K562 (cell line): ENCODE data around the gene EMC9. TPM values are rescaled to one million over a fixed set of nuclear protein-coding genes. Genes with fewer than 3 reads are reported as not detected.

Source experiments
- CEBPZ ChIP-seq: fragments of 150-350 bp; IDR thresholded peaks from 2 replicates; pipeline ENCODE4 v1.6.1; 2014; ENCODE audit warnings: low read depth, mild to moderate bottlenecking, low read length, borderline replicate concordance
- CHD1 ChIP-seq: fragments of 200-600 bp; sonication (generic); IDR thresholded peaks from one replicate; pipeline ENCODE4 v1.6.1; 2012; ENCODE audit warnings: mild to moderate bottlenecking, moderate library complexity, low read length, inconsistent platforms
- CREM ChIP-seq: IDR thresholded peaks from 2 replicates; pipeline ENCODE4 v1.6.1; 2014; ENCODE audit warnings: antibody characterized with exemption, low read depth
- EGR1 ChIP-seq: fragments of 450-650 bp; conservative IDR thresholded peaks from 2 replicates; pipeline ENCODE4 v1.6.1; 2017; ENCODE audit warnings: mild to moderate bottlenecking
- ETS1 ChIP-seq: conservative IDR thresholded peaks from 2 replicates; pipeline ENCODE4 v1.6.1; 2011; ENCODE audit warnings: low read depth, mild to moderate bottlenecking, low read length; ENCODE audit not compliant: control insufficient read depth
- ETV5 ChIP-seq: sonication (generic); formaldehyde crosslinking; IDR thresholded peaks from 2 replicates; pipeline ENCODE4 v1.4.0; 2020; ENCODE audit warnings: low read depth, mild to moderate bottlenecking, missing genetic modification reagents
- FOXJ2 ChIP-seq: fragments of 200-800 bp; sonication (Bioruptor generic); IDR thresholded peaks from 2 replicates; pipeline ENCODE4 v1.6.1; 2016; ENCODE audit warnings: missing genetic modification characterization, missing compliant biosample characterization
- FOXM1 ChIP-seq, 2 experiments: fragments of 450-650 bp in 1 of 2; sonication (generic) in 1 of 2; formaldehyde crosslinking in 1 of 2; IDR thresholded peaks; 2 replicates each; pipeline versions ENCODE4 v1.6.1 to v1.9.0; 2017 to 2022; ENCODE audit warnings: low read depth in 2 of 2, mild to moderate bottlenecking in 2 of 2, missing genetic modification reagents in 1 of 2, moderate library complexity in 1 of 2
- MLX ChIP-seq, 2 experiments: fragments of 450-650 bp in 1 of 2; sonication (generic) in 1 of 2; formaldehyde crosslinking; conservative IDR thresholded peaks; 2 replicates each; pipeline versions ENCODE4 v1.4.0 to v1.8.1; 2020 to 2022; ENCODE audit warnings: mild to moderate bottlenecking in 1 of 2, missing genetic modification reagents in 1 of 2
- PKNOX1 ChIP-seq: fragments of 450-650 bp; IDR thresholded peaks from 2 replicates; pipeline ENCODE4 v1.6.1; 2016
- RBM22 ChIP-seq: fragments of 200-400 bp; formaldehyde crosslinking; IDR thresholded peaks from 2 replicates; pipeline ENCODE4 v1.6.1; 2018; ENCODE audit warnings: low read length, low read depth; ENCODE audit not compliant: poor library complexity, severe bottlenecking
- RFX1 ChIP-seq: fragments of 450-650 bp; IDR thresholded peaks from 2 replicates; pipeline ENCODE4 v1.6.1; 2016; ENCODE audit warnings: mild to moderate bottlenecking, moderate library complexity
- SMC3 ChIP-seq: conservative IDR thresholded peaks from 2 replicates; pipeline ENCODE4 v1.6.1; 2011; ENCODE audit warnings: low read depth, low read length, improper control_type of control experiment; ENCODE audit not compliant: insufficient read depth
- SPI1 ChIP-seq: IDR thresholded peaks from 2 replicates; pipeline ENCODE4 v1.6.1; 2011; ENCODE audit warnings: low read depth, low read length, control low read depth, borderline replicate concordance
- ZBTB9 ChIP-seq: fragments of 450-650 bp; formaldehyde crosslinking; IDR thresholded peaks from 2 replicates; pipeline ENCODE4 v1.4.0; 2020; ENCODE audit warnings: mild to moderate bottlenecking, moderate library complexity
- ZNF395 ChIP-seq: fragments of 200-800 bp; sonication (Bioruptor generic); IDR thresholded peaks from 2 replicates; pipeline ENCODE4 v1.6.1; 2017; ENCODE audit warnings: missing genetic modification characterization, missing compliant biosample characterization
- polyA plus RNA-seq, 8 experiments: library from polyadenylated mRNA; depleted of rRNA in 4 of 8; stranded (reverse) in 5 of 8; unstranded in 3 of 8; fragments of >200 nt; fragmentation: Nextera tagmentation in 2 of 8; fragmentation: Illumina TruSeq in 1 of 8; extraction: Ambion mirVana in 2 of 8; extraction: Trizol in 1 of 8; gene quantifications; 2 replicates each; pipeline versions ENCODE4 v1.2.1 to v1.2.3, GENCODE V29; 2011 to 2014; ENCODE audit warnings: inconsistent platforms in 1 of 8, missing spikeins in 1 of 8
- total RNA-seq, 7 experiments: library from RNA; depleted of rRNA in 6 of 7; stranded (reverse); fragments of >200 nt in 6 of 7; fragmentation: Illumina TruSeq in 2 of 7; extraction: Trizol in 2 of 7; gene quantifications; 2 replicates each; pipeline versions ENCODE4 v1.2.1 to v1.2.3, GENCODE V29; 2011 to 2021; ENCODE audit warnings: low replicate concordance in 1 of 7

The EMC9 gene
- total and polyA plus RNA-seq, 9 of the 15 experiments (the other 6 are each of a cell fraction or from before 2014, with no cell fraction given) = 3.1 to 13.2 (median 7.8) TPM

GRCh38 chr14:24141097-24141880 lies at the start of gene EMC9 (continued):
- TF ChIP-seq ETS1 = peak; percentile 70; the same call in 1 of the 2 replicates
- TF ChIP-seq CHD1 = no peak
- TF ChIP-seq FOXM1 (IDR thresholded peaks at IDR 0.05; ENCODE audit: low read depth) = peak; percentile 87
- TF ChIP-seq FOXM1 (CRISPR knock-in tag; IDR thresholded peaks at IDR 0.05; ENCODE audit: low read depth) = no peak
- no peak for TF ChIP-seq ZNF395 (CRISPR knock-in tag)
- TF ChIP-seq RFX1 = peak; percentile 30; the same call in 1 of the 2 replicates
- peak; percentile 71 for TF ChIP-seq ETV5 (CRISPR knock-in tag)
- 0 out of 2 replicates have a peak, but pooled peaks have one; percentile 36 for TF ChIP-seq ZBTB9 (CRISPR knock-in tag)
- TF ChIP-seq SPI1 = peak; percentile 76
- TF ChIP-seq RBM22 = peak; percentile 43
- no peak for TF ChIP-seq SMC3
- TF ChIP-seq CREM = peak; percentile 61; the same call in 1 of the 2 replicates
- TF ChIP-seq FOXJ2 (tag) = peak; percentile 47; the same call in 1 of the 2 replicates
- peak; percentile 54; the same call in 1 of the 2 replicates for TF ChIP-seq CEBPZ
- peak; percentile 88 for TF ChIP-seq EGR1
- TF ChIP-seq PKNOX1 = peak; percentile 95
- no peak for TF ChIP-seq MLX (CRISPR knock-in tag; conservative IDR thresholded peaks at IDR 0.05)
